Stomach (tissue), 4 donors: ENCODE measurements around the gene CYB5A.

Source experiments
- EP300 ChIP-seq: sonication (generic); formaldehyde crosslinking; IDR thresholded peaks from one replicate; pipeline ENCODE4 v1.6.1; 2017; ENCODE audit warnings: antibody characterized with exemption
- POLR2A ChIP-seq, 4 donors: fragments of 450-650 bp; IDR thresholded peaks; one replicate each; pipeline ENCODE4 v1.6.1; 2016; ENCODE audit warnings: antibody characterized with exemption in 4 of 4, control low read depth in 2 of 4, mild to moderate bottlenecking in 1 of 4, moderate library complexity in 1 of 4
- POLR2AphosphoS5 ChIP-seq, 3 donors: sonication (generic); formaldehyde crosslinking; IDR thresholded peaks; one replicate each; pipeline ENCODE4 v1.6.1; 2016; ENCODE audit warnings: antibody characterized with exemption in 3 of 3
- TF ChIP-seq, protein P1 (sequence below), 7 experiments: fragments of 450-650 bp in 4 of 7; fragments of 200-600 bp in 3 of 7; sonication (generic) in 3 of 7; IDR thresholded peaks; one replicate each; pipeline ENCODE4 v1.5.1; 2016 to 2019; ENCODE audit warnings: antibody characterized with exemption in 7 of 7, control low read depth in 2 of 7, mild to moderate bottlenecking in 1 of 7

GRCh38 chr18:74221081-74221480 lies 70.7 kb downstream of the CYB5A start:
- TF ChIP-seq, protein P1, sequence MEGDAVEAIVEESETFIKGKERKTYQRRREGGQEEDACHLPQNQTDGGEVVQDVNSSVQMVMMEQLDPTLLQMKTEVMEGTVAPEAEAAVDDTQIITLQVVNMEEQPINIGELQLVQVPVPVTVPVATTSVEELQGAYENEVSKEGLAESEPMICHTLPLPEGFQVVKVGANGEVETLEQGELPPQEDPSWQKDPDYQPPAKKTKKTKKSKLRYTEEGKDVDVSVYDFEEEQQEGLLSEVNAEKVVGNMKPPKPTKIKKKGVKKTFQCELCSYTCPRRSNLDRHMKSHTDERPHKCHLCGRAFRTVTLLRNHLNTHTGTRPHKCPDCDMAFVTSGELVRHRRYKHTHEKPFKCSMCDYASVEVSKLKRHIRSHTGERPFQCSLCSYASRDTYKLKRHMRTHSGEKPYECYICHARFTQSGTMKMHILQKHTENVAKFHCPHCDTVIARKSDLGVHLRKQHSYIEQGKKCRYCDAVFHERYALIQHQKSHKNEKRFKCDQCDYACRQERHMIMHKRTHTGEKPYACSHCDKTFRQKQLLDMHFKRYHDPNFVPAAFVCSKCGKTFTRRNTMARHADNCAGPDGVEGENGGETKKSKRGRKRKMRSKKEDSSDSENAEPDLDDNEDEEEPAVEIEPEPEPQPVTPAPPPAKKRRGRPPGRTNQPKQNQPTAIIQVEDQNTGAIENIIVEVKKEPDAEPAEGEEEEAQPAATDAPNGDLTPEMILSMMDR (IDR thresholded peaks at IDR 0.05) = no peak
- TF ChIP-seq EP300 (no peak), POLR2AphosphoS5 (IDR thresholded peaks at IDR 0.05) (no peak), POLR2A (IDR thresholded peaks at IDR 0.05) (no peak)
